RWPE2 (cell line): ENCODE data around the gene RHEB.

ENCODE experiments used
- ATAC-seq: fragments of 200-7000 bp; cut with Tn5 transposase; 3 replicates; pipeline ENCODE4 v1.9.1; 2021; ENCODE audit warnings: low read depth
- DNase-seq: peaks from one replicate; pipeline ENCODE4 v3.0.0-alpha.2; 2020; ENCODE audit warnings: low spot score
- H3K27ac ChIP-seq: fragments of 450-650 bp; 2 replicates; pipeline ENCODE4 v1.5.1; 2017; ENCODE audit warnings: mild to moderate bottlenecking; ENCODE audit not compliant: poor library complexity, severe bottlenecking
- H3K27me3 ChIP-seq: fragments of 250-450 bp; sonication (Bioruptor Pico); 2 replicates; pipeline ENCODE4 v1.5.1; 2021; ENCODE audit warnings: mild to moderate bottlenecking, moderate library complexity; ENCODE audit not compliant: insufficient read depth, poor library complexity, severe bottlenecking
- H3K36me3 ChIP-seq: fragments of 250-450 bp; sonication (Bioruptor Pico); 2 replicates; pipeline ENCODE4 v1.5.1; 2020; ENCODE audit warnings: low read depth, mild to moderate bottlenecking, moderate library complexity
- H3K4me1 ChIP-seq: fragments of 250-450 bp; sonication (Bioruptor Pico); 2 replicates; pipeline ENCODE4 v1.5.1; 2021; ENCODE audit warnings: mild to moderate bottlenecking, moderate library complexity; ENCODE audit not compliant: insufficient read depth, poor library complexity, severe bottlenecking
- H3K4me3 ChIP-seq: fragments of 250-450 bp; sonication (Bioruptor Pico); 2 replicates; pipeline ENCODE4 v1.5.1; 2021; ENCODE audit warnings: mild to moderate bottlenecking, moderate library complexity; ENCODE audit not compliant: severe bottlenecking
- H3K9me3 ChIP-seq: fragments of 250-450 bp; sonication (Bioruptor Pico); 2 replicates; pipeline ENCODE4 v1.5.1; 2021; ENCODE audit warnings: mild to moderate bottlenecking, moderate library complexity; ENCODE audit not compliant: severe bottlenecking
- CTCF ChIP-seq: fragments of 450-650 bp; IDR thresholded peaks from one replicate; pipeline ENCODE4 v1.5.1; 2017; ENCODE audit warnings: mild to moderate bottlenecking, moderate library complexity; ENCODE audit not compliant: poor library complexity, severe bottlenecking

RHEB gene

GRCh38 chr7:151437159-151437553, 82.5 kb downstream of the RHEB start:
- DNase-seq (no peak), ATAC-seq (no peak)
- H3K27ac ChIP-seq = no peak overlapping the region
- H3K9me3 ChIP-seq = no peaks in the 10 kb centered on the region
- no peaks in the 10 kb centered on the region for H3K27me3 ChIP-seq
- no peak for TF ChIP-seq CTCF
- no peaks in the 10 kb centered on the region for H3K36me3 ChIP-seq
- peaks cover 8% of the 10 kb centered on the region for H3K4me1 ChIP-seq
- H3K4me3 ChIP-seq = no peak overlapping the region

- DNase-seq = no peak
- no peak for TF ChIP-seq CTCF
These were observed 83.1 kb downstream of the RHEB start for GRCh38 chr7:151436446-151437158.

GRCh38 chr7:151435971-151436370, 83.7 kb downstream of the RHEB start:
- H3K4me3 ChIP-seq = no peak overlapping the region
- H3K36me3 ChIP-seq = no peaks in the 10 kb centered on the region
- no peaks in the 10 kb centered on the region for H3K9me3 ChIP-seq
- no peak for DNase-seq
- TF ChIP-seq CTCF = no peak
- H3K27ac ChIP-seq = no peak overlapping the region
- peaks cover under 1% of the 10 kb centered on the region for H3K4me1 ChIP-seq
- ATAC-seq = no peak
- no peaks in the 10 kb centered on the region for H3K27me3 ChIP-seq

More at GRCh38 chr7:151436446-151437158, 83.1 kb downstream of the RHEB start:
- Histone ChIP-seq H3K27me3 (no peaks in the 10 kb centered on the region), H3K27ac (no peak overlapping the region), H3K9me3 (no peaks in the 10 kb centered on the region), H3K36me3 (no peaks in the 10 kb centered on the region), H3K4me1 (peaks cover 7% of the 10 kb centered on the region), H3K4me3 (no peak overlapping the region)
- no peak for ATAC-seq

DNA sequence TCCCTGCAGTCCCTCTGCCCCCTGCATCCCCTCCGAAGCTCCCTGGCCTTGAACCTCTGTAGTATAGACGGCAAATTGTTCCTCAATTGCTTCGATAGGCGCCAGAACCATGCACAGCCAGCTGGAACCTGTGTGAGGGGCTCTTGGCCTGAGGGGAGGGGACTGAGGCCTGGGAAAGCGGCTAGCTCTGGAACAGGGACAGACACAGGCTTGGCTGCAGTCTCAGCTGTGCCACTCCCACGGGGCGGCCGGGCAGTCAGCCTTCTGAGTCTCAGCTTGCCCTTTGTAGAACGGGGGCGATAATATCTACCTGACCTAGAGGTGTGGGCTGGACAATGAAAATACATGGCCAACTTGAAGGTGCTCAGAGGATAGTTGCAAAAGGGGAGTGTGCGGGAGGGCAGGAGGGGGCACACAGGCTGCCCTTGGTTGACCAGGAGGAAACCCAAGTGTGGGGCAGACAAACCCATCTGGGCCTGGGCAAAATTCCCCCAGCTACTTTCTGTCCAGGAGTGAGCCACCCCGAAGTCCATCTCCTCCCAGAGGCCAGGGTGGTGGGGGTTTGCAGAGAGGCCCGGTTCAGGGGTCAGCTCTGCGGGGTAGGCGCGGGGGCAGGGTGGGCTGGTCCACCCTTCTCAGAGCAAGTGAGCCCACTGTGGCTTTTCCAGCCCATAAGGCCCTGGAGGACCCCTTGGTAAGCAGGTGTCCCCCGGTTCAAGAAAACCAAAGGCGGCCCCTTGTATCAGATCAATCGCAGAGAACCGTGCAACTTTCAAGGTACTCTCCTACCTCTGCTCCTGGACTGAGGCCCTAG, 84.4 kb downstream of the RHEB start:
- ATAC-seq (no peak), DNase-seq (no peak)
- Histone ChIP-seq H3K27me3 (no peaks in the 10 kb centered on the region), H3K4me3 (no peak overlapping the region), H3K36me3 (no peaks in the 10 kb centered on the region), H3K9me3 (no peaks in the 10 kb centered on the region), H3K4me1 (no peaks in the 10 kb centered on the region), H3K27ac (no peak overlapping the region)
- no peak for TF ChIP-seq CTCF
